GM19328 (cell line): Measurements from ENCODE around the gene FPGS.
"Not testable (repeated sequence)": the region's sequence is repeated elsewhere in the genome, so short reads cannot be mapped to it uniquely, and the experiment has no call there.

ENCODE experiments used
- ATAC-seq: cut with Tn5 transposase; IDR thresholded peaks from one replicate; pipeline ENCODE4 v1.9.1; 2021; ENCODE audit warnings: mild to moderate bottlenecking, moderate library complexity; ENCODE audit not compliant: unreplicated experiment

Gene FPGS

DNA sequence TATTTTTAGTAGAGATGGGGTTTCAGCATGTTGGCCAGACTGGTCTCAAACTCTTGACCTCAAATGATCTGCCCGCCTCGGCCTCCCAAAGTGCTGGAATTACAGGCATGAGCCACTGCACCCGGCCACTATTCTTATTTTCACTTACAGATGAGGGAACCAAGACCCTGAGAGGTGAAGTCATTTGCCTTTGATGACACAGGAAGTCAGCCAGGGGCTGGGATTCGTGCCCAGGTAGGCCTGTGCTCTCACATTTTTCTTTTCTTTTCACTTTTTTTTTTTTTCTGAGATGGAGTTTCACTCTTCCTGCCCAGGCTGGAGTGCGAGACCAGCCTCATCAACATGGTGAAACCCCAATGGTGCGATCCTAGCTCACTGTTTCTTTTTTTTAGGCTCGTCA, 29.6 kb downstream of the FPGS start:
- ATAC-seq, result no peak

DNA sequence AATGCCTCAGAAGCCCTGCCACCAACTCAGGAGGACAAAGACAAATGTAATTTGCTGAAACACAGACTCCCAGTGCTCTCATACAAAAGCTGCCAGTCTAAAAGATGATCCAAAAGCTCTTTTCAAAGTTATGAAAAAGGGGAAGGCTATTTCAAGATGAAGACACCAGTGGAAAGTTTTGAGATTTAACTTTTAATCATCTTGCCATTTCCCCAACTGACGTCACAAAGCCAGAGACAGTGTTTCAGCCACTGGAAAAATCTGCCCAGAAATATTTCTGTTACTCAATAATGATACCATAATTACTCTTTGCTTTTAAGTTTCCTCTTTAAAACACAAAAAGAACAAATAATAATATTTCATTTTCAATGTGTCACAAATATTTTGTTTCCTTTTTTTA, 30.9 kb downstream of the FPGS start:
- ATAC-seq, result no peak

DNA sequence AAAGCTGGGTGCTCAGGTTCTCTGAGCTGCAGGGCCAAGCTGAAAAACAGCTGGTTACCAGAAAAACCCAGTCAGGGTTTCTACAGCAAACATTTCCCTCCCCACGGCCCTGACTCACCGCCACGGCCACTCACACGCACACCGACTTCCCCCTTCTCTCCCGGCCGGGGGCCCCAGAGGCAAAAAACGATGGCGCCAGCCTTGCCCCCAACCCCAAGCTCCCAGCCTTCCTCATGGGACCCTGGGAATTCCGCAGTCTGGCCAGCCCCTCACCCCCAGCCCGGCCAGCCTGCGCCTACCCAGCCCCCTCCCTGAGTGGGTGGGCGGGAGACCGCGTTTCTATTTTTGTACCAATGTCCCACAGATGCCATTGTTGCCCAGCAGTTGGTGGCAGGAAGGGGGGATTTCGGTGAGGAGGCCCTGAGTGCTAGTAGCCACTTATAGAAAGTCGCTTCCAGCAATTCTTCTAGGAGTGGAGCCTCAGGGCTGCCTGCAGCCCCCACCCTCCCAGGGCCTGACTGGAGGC, 33.4 kb downstream of the FPGS start:
- no peak for ATAC-seq

DNA sequence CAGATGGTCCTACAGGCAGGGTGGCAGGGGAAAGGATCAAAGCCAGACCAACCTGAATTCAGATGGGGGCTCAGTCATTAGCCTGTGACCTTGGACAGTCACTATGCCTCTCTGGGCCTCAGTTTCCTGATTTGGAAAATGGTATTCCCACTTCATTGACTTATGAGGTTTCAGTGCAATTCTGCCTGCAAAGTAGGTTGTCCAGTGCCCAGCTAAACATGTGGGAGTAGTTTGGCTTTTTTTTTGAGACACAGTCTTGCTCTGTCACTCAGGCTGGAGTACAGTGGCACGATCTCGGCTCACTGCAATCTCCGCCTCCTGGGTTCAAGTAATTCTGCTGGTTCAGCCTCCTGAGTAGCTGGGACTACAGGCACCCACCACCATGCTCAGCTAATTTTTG, 33.9 kb downstream of the FPGS start:
- ATAC-seq, result not testable (repeated sequence)

DNA sequence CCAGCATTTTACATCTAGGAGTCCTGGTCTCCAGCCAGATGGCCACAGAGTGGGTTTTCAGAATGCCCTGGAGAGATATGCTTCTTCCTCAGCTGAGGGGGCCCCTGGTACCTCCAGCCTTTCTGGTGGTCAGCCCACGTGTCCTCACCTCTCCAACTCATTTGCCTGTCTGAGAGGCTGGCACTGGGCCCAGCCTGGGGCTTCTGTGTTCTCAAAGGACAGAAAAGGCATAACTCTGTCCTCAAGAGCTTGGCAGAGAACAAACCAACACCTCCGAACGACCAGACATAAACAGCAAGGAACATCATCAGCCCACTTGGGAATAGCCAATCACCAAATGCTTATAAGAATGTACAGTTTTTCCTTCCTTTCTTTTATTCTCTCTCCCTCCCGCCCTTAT, 34.7 kb downstream of the FPGS start:
- no peak for ATAC-seq

DNA sequence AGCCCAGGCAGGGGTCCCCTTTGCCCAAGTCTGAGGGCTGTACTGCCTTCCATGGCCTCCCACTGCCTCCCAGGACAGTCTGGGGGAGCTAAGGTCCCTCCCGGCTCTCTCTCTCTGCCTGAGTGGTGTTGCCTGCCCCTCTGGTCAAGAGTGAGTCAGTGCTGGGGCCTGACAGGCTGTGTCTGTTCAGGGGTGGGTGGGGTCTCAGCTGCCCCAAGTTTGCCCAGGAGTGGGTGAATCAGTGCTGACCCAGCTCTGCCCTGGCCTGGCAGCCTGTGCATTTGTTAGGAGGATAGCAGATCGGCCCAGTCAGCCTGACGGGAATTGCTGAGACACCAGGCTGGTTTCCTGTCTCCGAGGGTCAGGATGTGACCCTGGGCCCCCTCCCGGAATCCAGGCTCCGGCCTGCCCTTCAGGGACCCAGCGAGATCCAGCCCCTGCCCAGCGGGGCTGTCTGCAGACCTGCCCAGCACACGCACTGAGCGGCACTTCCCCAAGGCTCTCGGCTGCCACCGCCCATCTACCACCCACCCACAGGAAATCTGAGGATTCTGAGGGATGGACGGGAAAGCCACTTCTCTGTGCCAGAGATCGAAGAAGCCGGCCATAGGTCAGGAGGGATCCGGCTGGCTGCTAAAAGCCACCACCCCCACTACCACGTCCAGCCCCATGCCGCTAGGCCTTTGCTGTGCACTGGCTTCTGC, 35.8 kb downstream of the FPGS start:
- no peak for ATAC-seq

DNA sequence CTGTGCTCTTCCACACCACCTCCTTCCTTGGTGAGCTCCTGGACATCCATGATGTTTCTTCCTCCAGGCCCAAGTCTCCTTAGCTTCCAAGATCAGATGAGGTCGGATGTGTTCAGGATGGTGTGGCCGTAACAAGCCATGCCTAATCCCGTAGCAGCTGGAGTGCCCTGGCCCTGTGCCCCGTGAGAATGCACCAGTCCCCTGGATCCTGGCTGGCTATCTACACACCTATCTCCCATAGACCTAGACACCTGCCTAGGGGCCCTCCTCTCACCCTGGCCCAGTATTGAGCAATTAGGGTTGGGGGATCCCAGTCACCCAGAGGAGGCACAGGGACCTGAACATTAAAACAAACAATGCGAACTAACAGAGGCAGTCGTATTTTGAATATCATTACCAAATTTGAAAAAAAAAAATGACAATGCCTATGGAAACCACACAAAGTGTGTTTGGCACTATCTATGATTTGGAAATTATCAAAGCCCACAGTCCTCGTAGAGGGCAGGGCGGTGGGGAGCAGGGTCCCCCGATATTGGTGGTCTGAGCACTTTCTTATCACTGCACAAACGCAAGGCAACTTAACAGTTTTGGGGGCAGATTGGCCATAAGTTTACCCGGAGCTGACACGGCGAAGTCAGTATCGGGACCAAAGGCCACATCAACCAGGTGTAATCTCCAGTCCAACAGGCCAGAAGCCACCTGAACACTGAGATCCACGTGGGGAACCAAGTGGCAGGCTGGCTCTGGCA, 38.6 kb downstream of the FPGS start:
- ATAC-seq, result no peak

DNA sequence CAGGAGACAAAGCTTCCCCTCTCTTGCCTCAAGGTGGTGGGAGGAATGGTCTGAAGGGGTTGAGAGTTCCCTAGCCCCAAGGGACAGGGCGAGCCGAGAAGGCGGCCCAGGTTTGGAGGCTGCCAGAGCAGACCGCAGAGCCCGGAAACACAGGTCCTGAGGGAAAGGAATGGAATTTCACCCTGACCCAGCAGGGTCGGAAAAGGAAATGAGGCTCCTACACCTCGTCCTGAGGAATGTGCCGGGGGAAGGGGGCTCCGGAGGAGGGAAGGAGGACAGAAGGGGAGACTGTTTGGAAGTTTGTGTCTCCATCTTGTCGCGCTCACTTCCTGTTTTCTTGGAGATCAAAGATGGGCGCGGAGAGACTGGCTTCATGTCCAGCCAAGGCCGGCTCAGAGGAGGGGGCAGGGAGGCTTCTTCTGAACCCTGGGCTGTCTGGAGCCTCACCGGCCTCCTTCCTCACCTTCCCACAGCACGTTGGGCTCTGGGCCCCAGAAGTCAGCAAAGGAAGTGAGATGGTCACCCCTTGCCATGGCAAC, 42.2 kb downstream of the FPGS start:
- no peak for ATAC-seq

DNA sequence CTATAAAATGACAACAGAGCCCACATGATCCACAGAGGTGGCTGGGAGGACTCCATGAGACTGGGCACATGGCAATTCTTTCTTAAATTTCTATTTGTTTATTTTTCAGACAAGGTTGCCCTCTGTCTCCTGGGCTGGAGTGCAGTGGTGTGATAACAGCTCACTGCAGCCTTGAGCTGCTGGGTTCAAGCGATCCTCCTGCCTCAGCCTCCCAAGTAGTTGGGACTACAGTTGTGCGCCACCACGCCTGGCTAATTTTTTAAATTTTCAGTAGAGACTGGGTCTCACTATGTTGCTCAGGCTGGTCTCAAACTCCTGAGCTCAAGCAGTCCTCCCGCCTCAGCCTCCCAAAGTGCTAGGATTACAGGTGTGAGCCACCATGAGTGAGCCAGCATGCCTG, 42.9 kb downstream of the FPGS start:
- not testable (repeated sequence) for ATAC-seq

DNA sequence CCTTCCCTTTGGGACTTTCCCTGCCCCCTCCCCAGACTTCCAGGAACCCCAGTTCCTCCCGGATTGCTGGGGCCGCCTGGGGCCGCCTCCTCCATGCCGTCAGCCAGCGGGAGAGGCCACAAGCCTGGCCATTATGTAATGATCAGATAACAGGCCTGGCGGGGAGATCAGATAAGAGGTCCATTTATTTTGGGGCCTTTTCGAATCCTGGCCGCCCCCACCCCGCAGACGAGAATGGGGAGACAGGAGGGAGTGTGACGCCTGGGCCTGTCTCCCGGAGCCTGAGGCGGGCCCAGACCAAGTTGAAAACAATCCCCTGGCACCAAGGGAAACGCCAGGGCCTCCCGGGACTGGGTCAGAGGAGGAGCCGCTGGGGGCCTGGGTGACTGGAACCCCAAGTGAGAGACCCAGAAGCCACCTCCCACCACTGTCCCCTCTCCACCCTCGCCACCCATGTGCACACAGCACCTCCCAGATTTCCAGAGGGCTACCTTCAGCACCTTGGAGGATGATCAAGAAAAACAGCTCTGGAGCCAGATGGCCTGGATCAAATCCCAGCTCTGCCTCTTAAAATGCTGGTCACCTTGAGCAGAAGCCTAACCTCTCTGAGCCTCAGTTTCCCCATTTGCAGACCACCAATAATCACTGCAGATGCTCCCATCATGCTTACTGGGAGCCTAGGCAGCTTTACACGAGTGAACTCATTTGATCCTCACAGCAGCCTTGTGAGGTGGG, 43.9 kb downstream of the FPGS start:
- ATAC-seq, result no peak

DNA sequence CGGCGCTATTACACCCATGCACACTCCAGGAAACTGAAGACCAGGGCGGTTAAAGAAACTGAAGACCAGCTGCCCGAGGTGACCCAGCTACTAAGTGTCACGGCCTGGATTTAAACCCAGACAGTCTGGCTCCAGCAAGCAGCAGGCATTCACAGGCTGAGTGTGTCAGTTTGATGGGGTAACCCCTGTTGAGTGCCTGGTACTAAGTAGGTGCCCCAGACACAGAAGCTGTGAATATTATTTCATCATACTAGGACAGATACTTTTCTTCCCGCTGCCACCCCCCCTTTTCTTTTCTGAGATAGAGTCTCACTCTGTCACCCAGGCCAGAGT, 44.5 kb downstream of the FPGS start:
- no peak for ATAC-seq

DNA sequence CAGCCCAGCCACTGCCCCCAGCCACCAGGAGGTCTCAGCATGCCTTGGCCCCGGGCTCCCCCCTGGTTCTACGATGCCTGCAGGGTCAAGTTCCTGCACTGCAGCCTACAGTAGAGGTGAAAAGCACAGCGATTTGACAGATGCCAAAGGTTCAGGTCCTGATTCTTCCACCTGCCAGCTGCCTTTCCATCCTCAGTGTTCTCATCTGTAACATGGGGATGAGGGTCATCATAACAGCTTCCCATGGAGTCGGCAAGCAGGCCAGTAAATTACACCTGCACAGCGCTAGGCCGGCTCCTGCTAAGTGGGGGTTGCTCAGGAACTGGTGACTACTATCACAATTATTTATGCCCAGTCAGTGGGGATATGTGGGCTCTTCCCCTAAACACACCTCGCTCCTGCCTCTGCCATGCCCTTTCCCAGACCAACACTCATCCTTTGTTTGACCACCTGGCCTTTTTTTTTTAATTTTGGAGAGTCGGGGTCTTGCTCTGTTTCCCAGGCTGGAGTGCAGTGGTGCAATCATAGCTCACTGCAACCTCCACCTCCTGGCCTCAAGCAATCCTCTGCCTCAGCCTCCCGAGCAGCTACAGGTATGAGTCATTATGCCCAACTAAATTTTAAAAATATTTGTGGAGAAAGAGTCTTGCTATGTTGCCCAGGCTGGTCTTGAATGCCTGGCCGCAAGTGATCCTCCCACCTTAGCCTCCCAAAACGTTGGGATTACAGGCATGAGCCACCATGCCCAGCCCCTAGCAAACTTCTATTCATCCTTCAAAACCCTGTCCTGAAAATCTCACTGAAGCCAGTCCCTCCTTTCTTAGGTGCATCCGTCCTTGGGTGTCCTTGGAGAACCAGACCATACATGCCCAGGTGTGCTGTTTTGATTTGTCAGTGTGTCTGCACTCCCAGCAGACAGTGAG, 45.4 kb downstream of the FPGS start:
- ATAC-seq, result no peak

DNA sequence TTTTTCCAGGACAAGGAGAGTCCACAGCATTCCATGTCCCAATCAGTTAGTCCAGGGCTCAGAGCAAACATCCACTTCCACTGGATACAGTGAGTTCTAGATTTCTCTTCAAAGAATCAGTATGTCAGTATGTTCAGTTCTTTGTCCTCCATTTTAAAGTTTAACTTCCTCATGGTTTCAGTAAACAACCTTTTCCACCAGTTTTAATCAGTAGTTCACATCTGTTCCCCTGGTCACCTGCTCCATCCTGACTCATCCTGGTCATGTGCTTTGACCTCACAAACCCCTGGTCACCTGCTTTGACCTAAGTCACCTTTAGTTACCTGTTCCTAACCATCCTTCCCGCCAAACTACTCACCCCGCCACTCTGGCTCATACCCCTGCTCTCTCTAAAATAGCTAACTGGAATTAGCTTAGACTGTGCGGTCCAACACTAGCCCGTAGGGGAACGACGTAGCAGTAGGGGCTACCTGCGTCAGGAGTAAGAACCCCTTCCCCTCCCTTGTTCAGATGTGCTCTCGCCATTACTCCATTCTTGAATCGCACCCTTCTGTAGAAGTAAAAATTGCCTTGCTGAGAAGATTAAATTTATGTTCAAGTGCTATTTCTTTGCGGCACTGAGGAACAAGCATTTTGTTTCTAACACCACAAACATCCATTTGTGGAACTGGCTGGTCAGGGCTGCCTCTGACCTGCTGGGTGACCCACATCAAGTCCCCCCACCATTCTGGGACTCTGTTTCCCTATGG, 46.2 kb downstream of the FPGS start:
- ATAC-seq, result no peak

DNA sequence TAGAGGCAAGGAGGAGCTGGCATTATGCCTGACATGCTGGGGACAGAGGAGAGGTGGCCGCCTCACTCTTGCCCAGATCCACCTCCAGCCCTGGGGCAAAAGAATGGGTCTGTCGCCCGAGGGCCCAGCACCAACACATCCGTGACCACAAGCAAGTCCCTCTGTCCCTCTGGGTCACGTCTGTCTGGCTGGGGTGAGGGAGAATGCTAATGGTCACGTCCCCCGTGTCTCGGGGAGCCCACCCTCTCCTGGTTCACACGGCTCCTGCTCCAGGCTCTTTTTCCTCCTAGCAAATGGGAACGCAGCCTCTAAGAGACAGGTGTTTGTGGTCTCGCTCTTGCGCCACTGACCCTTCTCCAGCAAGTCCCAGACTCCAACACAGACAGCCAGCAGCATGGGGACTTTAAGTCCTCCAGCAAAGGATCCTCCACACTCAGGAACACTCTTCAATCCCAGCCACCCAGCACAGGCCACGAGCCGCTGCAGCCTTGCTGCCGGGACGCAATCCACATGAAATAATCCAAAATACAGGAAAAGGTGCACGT, 47.7 kb downstream of the FPGS start:
- no peak for ATAC-seq

DNA sequence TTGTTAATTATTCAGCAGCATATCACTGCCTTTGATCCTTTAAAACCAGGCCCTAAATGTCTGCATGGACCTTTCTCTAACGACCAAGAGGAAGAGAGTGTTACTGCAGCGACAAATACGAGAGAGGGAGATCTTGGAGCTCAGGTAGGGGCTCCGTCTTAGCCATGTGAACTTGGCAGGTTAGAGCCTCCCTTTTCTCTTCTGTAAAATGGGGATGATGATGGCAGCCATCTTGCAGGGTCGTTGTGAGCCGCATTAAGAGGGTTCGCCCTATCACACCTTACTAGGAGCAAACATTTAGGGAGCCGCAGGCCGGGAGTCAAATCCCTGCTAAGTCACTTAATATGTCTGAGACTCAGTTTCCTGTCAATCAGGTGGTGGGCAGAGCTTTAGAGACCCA, 50.1 kb downstream of the FPGS start:
- no peak for ATAC-seq

DNA sequence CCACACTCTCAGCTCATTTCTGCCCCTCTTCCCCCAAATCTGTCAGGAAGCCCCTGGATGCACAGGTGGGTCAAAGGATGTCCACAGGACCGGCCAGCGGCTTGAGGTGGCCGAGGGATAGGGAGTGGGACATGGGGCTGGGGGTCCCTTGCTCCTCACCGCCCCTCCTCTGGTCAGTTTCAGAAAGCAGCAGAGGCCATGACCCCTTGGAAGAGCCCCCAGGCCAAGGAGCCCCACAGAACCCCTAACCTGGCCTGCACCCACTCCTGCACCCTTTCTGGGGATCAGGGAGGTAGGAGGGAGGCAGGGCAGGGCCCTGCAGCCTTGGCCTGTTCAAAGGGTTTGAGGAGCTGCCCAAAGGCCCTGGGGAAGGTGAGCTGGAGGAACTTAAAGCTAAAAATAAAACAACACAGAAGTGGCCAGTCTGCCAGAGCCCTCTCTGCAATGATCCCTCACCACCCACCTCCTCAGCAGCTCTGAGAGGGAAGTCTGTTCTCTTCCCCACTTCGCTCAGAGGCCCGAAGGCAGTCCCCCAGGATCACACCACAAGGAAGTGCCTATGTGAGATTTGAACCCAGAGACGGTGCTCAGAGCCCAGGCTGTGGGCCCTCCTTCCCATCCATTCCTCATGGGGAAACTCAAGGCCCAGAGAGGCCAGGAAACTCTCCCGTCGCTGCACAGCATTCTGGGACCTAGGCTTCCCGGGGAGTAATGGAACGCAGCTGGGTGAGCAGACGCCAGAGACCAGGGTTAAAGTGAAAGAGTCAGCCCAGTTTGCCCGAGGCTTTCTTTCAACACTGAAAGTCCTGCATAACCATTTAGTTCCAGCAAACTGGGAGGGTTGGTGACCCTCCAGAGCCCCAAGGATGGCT, 50.9 kb downstream of the FPGS start:
- ATAC-seq, result no peak

DNA sequence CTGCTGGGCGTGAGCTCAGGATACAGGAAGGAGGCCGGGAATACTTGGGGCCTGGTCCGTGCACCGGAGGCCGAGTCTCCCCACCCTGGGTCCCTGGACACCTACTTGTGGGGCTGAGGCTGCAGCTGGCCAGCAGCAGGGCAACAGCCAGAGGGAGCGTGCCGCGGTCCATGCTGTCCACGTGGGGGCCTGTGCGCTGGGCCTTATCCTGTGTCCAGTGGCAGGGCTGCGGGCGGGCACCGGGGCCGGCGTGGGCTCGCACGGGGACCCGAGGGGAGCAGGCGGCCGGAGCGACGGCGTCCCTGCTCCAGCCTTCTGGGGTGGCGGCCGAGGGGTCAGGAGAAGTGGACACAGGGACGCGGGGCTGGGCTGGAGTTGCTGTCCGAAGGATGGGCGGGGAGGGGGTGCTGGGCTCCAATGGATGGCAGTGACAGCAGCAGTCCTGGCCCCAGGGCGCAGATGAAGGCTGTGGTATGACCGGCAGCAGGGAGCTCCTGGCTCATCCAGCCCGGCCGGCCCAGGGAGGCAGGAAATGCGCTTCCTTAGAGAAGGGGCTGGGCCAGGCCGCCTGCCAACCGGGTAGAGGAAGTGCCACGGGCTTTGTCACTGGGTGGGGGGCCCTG, 51.6 kb downstream of the FPGS start, which contains the start of gene ENG:
TSS of gene ENG (minus strand) at position 475 of the 623 bp plus-strand sequence. CDS start at position 172, 303 bp downstream.
- ATAC-seq, result no peak

DNA sequence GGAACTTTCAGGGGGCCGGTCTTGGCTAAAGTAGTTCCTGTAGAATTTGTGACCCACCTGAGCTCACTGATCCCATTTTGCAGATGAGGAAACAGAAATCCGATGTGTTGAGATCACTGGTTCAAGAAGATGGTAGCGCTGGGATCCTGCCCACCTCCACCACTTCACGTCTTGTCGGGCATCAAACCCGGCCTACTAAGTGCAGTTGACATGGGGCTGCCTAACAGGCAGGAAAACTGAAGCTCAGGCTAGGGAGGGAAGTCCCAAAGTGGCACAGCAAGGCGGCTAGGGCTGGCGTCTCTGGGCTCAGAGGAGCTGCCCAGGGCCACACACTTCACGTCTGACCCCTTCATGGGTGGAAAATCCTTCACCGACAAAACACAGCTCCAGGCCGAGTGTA, 52.3 kb downstream of the FPGS start:
- no peak for ATAC-seq
